ENCODE results near the gene ITCH.
"Not testable (repeated sequence)": the region's sequence is repeated elsewhere in the genome, so short reads cannot be mapped to it uniquely, and the experiment has no call there.

Gene ITCH

DNA sequence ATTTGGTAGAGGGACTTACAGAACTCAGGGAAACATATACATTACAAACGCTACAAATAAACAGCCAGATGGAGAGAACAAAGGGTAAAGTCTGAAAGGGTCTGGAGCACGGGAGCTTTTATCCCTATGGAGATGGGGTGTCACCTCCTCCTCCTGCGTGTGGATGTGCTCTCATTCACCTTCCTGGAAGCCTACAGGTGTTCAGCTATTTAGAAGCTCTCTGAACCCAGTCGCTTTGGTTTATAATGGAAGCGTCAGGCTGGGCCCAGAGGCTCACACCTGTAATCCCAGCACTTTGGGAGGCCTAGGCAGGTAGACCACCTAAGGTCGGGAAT lies 17.7 kb upstream of the ITCH start:
- TF ChIP-seq, protein P1, sequence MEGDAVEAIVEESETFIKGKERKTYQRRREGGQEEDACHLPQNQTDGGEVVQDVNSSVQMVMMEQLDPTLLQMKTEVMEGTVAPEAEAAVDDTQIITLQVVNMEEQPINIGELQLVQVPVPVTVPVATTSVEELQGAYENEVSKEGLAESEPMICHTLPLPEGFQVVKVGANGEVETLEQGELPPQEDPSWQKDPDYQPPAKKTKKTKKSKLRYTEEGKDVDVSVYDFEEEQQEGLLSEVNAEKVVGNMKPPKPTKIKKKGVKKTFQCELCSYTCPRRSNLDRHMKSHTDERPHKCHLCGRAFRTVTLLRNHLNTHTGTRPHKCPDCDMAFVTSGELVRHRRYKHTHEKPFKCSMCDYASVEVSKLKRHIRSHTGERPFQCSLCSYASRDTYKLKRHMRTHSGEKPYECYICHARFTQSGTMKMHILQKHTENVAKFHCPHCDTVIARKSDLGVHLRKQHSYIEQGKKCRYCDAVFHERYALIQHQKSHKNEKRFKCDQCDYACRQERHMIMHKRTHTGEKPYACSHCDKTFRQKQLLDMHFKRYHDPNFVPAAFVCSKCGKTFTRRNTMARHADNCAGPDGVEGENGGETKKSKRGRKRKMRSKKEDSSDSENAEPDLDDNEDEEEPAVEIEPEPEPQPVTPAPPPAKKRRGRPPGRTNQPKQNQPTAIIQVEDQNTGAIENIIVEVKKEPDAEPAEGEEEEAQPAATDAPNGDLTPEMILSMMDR (IDR thresholded peaks at IDR 0.05; ENCODE audit: low read depth, low read length, missing control alignments) = no peak
- no peak for DNase-seq (ENCODE audit: extremely low read depth, low read depth)
- H3K4me3 ChIP-seq (replicated peaks; ENCODE audit: low read depth, low read length) = no peak overlapping the region

DNA sequence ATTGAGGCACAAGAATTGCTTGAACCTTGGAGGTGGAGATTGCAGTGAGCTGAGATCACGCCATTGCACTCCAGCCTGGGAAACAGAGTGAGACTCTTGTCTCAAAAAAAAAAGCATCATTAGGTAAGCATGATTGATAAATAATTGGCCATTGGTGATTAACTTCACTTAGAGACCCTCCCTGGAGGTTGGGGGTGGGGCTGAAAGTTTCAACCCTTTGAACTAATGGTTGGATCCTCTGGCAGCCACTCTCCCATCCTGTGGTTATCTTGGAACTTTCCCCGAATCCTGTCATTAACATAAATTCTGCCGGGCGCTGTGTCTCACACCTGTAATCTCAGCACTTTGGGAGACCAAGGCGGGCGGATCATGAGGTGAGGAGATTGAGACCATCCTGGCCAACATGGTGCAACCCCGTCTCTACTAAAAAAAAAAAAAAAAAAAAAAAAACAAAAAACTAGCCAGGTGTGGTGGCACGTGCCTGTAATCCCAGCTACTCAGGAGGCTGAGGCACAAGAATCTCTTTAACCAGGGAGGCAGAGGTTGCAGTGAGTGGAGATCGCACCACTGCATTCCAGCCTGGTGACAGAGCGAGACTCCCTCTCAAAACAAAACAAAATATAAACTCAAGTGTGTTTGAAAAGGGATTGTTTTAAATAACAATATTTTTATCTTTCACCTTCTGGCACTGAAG lies 17.1 kb upstream of the ITCH start:
- DNase-seq (ENCODE audit: extremely low read depth, low read depth); H3K4me3 ChIP-seq (replicated peaks; ENCODE audit: low read depth, low read length): not testable (repeated sequence)

DNA sequence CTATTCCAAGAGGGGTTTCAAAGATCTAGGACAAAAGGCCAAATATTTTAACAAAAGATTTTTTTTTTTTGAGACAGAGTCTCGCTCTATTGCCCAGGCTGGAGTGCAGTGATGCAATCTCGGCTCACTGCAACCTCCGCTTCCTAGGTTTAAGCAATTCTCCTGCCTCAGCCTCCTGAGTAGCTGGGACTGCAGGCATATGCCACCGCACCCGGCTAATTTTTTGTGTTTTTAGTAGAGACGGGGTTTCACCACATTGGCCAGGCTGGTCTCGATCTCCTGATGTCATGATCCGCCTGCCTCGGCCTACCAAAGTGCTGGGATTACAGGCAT lies 16.6 kb upstream of the ITCH start:
- not testable (repeated sequence) for H3K4me3 ChIP-seq (replicated peaks; ENCODE audit: low read depth, low read length); DNase-seq (ENCODE audit: extremely low read depth, low read depth)

DNA sequence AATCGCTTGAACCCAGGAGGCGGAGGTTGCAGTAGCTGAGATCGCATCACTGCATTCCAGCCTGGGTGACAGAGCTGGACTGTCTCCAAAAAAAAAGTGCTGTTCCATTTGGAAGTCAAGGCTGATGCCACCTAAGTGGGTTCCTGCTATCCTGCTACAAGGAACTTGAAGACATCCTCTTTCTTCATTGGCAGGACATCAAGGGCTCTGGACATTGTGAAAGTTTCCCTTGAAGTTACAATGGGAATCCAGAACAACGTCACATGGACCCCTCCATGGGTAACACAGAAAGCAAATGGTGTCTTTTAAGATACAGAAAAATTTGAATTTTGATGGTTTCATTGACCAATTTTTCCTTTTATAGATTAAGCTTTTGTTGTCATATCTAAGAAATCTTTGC lies 15.5 kb upstream of the ITCH start:
- no peak for DNase-seq (ENCODE audit: extremely low read depth, low read depth)
- TF ChIP-seq, protein P1 (IDR thresholded peaks at IDR 0.05; ENCODE audit: low read depth, low read length, missing control alignments) = no peak
- H3K4me3 ChIP-seq (replicated peaks; ENCODE audit: low read depth, low read length) = no peak overlapping the region

DNA sequence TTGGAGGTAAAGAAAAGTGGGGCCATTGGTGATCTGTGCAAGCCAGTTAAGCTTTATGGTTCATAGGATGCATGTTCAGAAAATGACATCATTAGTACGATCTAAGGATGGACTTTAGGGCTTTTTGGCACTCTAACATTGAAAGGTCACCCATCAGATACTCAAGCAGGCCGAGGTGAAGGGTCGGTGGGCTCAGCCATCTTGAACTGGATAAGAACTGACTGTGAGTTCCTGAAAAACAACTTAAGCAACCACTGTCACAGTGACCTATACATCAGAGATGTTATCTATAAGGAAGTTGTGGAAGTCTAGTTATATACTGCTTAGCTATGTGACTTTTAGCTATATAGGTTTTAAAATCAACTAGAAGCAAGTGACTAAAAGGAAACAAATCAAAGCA lies 13.0 kb upstream of the ITCH start:
- no peak for DNase-seq (ENCODE audit: extremely low read depth, low read depth)
- H3K4me3 ChIP-seq (replicated peaks; ENCODE audit: low read depth, low read length) = no peak overlapping the region
- TF ChIP-seq, protein P1 (IDR thresholded peaks at IDR 0.05; ENCODE audit: low read depth, low read length, missing control alignments) = no peak

DNA sequence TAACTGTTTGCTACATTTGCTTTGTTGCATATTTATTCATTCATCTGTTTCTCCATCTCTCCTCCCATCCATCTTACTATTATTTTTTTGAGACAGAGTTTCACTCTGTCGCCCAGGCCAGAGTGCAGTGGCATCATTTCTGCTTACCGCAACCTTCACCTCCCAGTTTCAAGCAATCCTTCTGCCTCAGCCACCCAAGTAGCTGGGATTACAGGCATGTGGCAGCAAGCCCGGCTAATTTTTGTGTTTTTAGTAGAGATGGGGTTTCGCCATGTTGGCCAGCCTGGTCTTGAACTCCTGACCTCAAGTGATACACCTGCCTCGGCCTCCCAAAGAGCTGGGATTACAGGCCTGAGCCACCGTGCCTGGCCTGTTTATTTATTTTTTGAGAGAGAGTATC lies 9.6 kb upstream of the ITCH start:
- not testable (repeated sequence) for DNase-seq (ENCODE audit: extremely low read depth, low read depth); H3K4me3 ChIP-seq (replicated peaks; ENCODE audit: low read depth, low read length)

DNA sequence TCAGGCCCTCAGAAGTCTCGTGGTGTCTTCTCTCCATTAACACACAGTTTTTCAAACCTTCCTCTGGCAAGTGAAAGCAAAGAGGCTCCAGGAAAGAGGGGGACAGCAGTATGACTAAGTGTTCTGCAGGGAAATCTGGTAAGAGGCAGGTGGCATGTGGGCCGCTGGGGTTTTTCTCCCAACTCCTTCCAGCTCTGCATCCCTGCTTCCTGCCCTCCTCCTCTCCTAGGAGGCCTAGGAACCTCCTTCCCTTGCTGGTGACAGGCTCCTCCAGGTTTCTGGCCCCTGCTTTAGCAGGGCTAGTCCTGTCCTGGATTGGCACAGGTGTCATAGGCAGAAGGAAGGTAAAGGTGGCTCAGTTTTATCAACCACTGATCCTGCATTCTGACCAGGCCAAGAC lies 7.6 kb upstream of the ITCH start:
- no peak overlapping the region for H3K4me3 ChIP-seq (replicated peaks; ENCODE audit: low read depth, low read length)
- no peak for DNase-seq (ENCODE audit: extremely low read depth, low read depth)
- TF ChIP-seq, protein P1 (IDR thresholded peaks at IDR 0.05; ENCODE audit: low read depth, low read length, missing control alignments) = no peak

DNA sequence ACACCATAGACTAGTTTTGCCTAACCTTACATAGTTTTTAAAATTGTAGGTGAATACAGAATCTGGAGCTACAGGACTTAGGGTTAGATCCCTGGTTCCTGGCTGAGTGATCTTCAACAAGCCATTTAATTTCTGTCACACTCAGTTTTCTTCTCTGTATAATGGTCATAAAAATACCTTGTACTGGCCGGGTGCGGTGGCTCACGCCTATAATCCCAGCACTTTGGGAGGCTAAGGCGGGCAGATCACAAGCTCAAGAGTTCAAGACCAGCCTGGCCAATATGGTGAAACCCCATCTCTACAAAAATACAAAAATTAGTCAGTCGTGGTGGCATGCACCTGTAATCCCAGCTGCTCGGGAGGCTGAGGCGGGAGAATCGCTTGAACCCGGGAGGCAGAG lies 3.3 kb upstream of the ITCH start:
- H3K4me3 ChIP-seq (replicated peaks; ENCODE audit: low read depth, low read length) = not testable (repeated sequence)

DNA sequence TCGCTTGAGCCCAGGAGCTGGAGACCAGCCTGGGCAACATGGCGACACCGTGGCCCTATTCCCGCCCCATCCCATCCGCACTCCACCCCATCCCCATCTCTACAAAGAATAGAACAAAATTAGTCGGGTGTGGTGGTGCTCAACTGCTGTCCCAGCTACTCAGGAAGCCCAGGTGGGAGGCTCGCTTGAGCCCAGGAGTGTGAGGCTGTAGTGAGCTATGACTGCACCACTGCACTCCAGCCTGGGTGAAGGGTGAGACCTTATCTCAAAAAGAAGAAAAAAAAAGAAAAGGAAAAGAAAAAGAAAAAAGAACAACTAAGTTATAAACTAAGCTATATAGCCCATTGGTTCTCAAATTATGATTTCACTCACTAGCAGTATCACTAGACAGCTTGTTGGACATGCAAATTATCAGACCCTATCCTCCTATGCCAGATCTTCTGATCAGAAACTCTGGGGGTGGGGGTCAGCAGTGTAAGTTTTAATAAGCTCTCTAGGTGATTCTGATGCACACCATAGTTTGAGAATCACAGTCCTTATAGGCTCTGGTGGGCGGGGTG lies 491 bp upstream of the ITCH start:
- H3K4me3 ChIP-seq (replicated peaks; ENCODE audit: low read depth, low read length) = peak overlapping the region; percentile 86; the same call in 1 of the 2 replicates
- no peak for DNase-seq (ENCODE audit: extremely low read depth, low read depth)
- TF ChIP-seq, protein P1 (IDR thresholded peaks at IDR 0.05; ENCODE audit: low read depth, low read length, missing control alignments) = no peak

More for the DNA sequence above, 3.3 kb upstream of the ITCH start:
- not testable (repeated sequence) for DNase-seq (ENCODE audit: extremely low read depth, low read depth)

All from HFF-Myc (cell line).